ENCODE data around the gene PLEKHG7.
A peak's percentile ranks its signal among the peaks of the same experiment; 100 is the strongest.
"Not testable (repeated sequence)": the region's sequence is repeated elsewhere in the genome, so short reads cannot be mapped to it uniquely, and the experiment has no call there.

PLEKHG7 gene, protein sequence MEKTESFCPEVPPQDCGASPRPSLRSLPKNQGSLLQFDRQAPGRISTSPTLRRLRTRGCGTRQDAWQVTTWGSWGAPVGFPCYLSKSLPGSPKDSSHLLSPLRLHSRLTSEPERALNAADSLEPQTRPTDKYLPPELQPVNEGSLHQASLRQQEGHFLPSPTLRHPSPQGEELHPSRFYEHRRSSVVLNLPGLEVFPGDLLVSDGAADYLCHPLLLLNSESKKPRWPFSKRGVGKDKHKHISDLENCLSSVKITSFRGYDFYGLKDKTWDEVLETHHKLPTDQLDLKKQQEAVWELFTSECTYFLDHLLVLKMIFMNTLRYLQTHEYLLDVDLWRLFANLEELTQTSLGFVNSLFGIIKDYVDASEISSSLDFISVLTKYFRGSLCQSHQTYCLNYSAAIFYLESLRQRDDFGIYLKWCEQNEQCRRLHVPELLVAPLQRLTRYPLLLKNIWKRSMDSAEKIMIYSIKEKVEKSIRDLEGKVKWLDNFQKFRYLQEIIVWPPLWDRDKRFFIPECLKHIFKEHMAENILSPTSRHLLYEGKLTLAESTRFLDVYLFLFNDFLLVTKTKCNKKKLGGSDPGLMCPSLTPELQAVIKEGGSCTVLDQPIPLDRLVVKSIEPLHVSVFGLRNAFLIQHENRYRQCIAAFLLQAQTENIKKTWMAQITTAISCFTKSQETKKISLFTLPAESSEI

DNA sequence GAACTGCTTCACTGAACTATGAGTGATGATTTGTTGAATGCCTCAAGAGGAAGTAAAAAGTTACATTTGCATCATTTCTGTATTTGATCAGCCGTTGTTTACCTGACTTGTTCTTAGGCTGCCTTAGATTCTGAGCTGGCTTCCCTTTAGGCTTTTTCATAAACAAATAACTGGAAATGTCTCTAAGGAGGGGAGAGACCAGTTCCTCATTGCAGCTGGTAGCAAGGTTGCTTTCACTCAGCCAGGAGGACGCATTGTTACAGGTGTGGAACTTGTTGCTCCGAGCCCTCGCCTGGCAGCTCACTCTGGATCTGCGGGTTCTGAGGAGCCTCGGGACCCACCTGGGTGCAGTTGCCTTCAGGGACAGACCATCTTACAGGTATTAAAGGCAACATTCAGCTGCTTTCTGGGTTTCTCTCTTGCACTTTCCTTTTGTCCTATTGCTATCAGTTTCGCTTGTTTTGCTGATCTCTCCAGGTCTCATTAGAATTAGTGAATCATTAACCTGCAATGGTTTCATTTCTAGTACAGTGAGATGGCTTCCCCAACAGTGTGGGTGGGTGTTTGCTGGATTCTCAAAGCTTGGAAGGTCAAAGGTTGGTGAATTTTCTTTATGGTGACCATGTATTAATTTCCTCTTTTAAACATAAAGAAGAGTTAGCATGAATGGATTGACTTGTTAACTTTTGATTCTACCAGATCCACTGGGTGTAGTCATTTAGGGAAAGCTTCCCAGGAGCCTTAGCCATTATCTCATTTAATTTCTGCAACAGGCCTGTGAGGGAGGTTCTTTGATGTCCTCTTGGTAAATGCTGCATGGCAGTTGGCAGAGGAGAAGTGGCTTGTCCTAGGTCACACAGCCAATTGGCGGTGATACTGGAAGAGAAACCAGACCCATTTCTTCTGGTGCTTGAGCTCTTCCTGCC lies at the start of gene PLEKHG7:
TSS of gene PLEKHG7 (plus strand) at position 236 of the 926 bp plus-strand sequence. CDS start 3,643 bp downstream, outside the sequence.
- DNase-seq (ENCODE audit: low spot score), result peak; percentile 71

DNA sequence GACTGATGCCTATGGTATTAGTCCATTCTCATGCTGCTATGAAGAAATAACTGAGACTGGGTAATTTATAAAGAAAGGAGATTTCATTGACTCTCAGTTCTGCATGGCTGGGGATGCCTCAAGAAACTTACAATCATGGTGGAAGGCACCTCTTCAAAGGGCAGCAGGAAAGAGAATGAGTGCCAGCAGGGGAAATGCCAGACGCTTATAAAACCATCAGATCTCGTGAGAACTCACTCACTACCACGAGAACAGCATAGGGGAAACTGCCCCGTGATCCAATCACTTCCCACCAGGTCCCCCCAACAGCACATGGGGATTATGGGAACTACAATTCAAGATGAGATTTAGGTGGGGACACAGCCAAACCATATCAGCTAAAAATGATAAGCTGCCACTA lies 48.5 kb upstream of the PLEKHG7 start:
- DNase-seq (ENCODE audit: low spot score), result not testable (repeated sequence)

DNA sequence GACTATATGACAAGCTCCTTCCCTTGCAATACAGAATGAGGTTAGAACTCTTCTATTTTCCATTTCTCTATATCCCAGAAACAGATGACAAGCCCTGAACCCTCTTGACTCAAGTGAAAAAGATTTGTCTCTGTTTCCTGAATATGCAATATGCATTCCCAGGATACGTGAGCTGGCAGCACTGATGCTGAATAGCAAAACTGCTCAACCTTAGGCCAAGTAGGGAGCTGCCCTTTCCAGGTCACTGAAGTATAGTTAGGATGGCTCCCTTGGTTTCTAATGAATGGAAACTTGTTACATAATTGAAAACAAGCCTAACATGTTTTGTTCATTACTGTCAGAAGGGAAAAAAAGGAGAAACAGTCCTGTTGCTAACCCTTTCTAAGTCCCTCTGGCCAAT lies 47.9 kb upstream of the PLEKHG7 start:
- peak; percentile 53 for DNase-seq (ENCODE audit: low spot score)

DNA sequence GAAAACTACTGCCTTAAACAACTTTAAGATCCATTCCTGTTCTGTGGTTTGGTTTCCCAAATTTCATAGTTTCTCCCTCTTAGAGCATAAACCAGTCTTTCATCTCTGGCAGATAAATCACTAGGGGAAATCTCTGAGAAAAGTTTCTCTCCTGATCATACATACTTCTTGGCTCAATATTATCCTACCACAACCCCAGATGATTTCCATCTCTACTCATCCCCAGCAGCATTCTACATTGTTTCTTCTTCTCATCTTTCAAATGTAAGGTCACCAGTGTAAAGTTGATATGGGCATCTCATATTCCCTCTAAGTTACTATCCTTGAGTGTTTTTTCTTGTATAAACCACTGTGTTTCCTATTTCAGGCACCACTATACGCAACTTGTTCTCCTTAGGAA lies 45.9 kb upstream of the PLEKHG7 start:
- no peak for DNase-seq (ENCODE audit: low spot score)

DNA sequence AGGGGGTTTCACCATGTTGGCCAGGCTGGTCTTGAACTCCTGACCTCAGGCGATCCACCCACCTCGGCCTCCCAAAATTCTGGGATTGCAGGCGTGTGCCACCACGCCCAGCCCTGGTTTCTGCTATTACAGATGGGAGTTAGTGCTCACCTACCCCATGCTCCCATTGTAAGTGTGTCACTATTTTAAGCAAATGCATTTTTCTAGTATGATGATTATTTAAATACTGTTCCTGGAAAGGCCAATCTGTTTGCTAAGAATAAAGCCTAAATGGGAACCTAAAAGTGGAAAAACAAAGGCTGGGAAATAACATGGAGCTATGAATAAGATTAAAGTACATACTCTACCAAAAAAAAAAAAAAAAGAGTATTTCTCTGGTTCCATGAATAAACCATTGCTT lies 45.0 kb upstream of the PLEKHG7 start:
- no peak for DNase-seq (ENCODE audit: low spot score)

DNA sequence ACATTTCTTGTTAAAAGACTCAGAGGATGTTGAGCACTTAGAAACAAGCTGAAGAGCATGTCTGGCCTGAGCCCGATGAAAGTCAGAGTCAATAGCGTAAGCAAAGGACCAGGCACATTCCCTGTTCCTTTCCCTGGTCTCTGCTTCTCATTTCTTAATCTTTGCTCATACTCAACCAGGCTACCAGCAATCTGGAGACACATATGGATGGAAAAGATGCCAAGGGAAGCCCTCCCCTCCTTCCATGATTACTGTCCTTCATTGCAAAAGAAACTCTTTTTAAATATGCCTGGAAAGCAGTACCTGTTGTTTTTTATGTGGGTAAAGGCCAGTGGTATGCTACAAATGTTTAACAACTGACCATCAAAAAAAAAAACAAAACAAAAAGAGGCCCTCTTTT lies 44.2 kb upstream of the PLEKHG7 start:
- no peak for DNase-seq (ENCODE audit: low spot score)

DNA sequence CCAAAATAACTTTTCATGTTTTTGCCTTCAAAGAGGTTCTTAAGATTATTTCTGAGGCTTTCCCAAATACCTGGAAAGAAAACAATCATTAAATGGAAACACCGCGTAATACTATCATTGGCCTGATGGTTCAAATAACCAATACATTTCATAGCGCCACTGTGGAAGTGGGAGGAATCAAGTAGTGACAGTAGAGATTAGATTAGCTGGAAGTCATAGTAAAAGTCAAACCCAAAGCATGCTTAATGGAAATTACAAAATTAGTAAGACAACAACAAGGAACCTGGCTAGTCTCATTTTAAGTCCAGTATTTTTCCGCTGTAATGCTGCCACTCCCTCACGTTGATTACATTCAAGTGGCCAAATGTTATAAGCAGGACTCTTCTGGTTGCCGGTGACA lies 41.5 kb upstream of the PLEKHG7 start:
- DNase-seq (ENCODE audit: low spot score), result no peak

DNA sequence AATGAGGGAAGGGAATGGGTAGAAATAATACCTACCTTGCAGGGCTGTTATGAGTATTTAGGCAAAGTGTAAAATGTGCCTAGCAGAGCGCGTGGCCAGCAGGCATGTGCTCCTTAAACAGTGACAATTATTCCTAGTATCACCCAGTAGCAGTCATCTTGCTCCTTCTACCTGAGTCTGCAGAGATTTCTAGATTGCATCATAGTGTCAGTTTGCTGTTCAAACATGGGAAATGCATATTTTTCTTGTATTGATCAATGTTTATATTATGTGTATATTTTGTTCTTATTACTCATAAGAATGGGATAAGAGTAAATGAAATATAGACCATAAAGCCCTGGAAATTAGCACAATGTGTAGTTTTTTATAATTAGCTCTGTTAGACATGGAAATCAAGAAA lies 37.3 kb upstream of the PLEKHG7 start:
- no peak for DNase-seq (ENCODE audit: low spot score)

DNA sequence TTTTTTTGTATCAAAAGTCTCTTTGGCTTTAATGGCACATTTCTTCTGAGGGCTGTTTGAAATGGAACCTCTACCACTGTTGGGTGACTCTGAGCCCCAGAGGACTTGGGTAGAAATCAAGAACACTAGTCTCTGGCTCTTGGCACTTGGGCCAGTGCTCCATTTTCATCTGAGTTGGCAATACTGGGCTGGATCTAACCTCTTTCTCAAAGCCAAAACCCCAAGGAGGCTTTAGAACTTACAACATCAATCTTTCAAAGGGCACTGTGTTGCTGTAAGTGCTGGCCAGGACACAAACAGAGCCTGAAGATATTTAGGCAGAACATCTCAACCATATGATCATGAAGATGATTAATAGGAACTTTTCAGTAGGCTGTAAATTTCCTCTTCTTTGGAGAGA lies 34.0 kb upstream of the PLEKHG7 start:
- DNase-seq (ENCODE audit: low spot score), result no peak

DNA sequence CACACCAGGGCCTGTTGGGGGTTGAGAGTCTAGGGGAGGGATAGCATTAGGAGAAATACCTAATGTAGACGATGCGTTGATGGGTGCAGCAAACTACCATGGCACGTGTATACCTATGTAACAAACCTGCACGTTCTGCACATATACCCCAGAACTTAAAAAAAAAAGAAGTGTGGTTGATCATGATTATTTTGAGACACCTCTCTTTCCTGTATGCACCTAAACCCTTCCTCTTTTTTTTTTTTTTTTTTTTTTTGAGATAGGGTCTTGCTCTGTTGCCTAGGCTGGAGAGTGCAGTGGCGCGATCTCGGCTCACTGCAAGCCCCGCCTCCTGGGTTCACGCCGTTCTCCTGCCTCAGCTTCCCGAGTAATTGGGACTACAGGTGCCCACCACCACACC lies 31.3 kb upstream of the PLEKHG7 start:
- not testable (repeated sequence) for DNase-seq (ENCODE audit: low spot score)

DNA sequence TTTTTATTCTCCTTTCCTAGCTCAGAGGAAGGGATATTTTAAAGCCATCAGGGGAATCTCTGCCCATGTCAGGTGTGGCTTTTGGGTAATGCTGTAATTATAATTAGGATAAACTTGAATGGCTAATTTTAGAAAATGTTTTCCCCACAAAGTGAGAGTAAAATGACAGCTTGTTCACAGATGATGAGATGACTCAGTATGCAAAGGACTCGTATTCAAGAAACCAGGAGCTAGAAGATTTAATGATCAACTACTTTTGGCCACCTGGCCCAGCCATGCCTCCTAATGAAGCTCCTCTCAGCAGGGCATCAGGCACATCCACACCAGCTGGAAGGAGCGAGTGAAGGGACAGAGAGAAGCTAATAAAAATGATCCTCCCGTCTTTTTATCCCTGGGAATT lies 29.0 kb upstream of the PLEKHG7 start:
- DNase-seq (ENCODE audit: low spot score), result no peak

DNA sequence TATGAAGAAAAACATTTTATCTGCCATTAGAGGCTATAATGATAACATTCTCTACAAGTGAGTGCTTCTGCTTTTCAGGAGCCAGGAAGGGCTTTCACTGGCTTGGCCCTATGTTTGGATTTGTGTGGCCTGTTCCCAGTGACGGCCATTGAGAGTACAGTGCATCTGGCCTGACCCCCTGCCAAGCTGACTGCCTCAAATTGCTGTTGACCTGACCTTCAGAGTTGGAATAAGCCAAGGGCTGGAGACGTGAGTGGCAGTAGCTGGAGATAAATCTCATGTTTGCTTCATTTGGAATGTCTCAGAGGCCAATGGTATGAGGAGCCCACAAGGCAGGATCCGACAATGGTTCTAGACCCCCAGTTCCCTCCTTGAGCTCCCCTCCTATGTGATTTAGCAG lies 28.3 kb upstream of the PLEKHG7 start:
- DNase-seq (ENCODE audit: low spot score), result no peak

DNA sequence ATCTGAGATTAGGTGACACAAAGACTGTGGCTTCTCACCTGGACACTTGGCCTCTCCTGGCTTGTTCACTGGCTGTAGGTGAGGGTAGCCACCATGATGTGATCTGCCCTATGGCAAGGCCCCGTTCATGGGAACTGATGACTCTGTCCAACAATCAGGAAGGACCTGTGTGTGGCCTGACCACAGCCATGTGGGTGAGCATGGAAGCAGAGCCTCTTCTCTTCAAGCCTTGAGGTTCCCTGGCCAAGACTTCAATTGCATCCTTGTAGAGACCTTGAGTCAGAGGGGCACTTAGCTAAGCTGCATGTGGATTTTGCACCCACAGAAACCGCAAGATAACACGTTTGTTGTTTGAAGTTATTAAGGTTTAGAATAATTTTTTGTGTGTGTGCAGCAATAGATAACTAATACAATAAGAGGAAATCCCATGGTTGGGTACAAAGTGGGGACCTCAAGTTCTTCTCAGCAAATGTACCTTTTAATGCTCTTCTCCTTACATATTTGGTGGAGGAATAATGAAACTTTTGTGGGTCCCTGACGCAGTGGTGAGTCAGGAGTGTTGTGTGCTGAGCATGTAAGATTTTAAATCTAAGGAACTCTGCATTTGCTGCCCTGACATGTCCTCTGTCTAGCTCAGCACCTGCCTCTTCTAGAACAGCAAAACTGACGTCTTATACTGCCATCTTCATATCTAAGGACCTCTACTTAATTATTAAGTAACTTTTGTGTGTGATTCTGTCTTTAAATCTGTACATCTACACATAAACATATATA lies 27.5 kb upstream of the PLEKHG7 start:
- no peak for DNase-seq (ENCODE audit: low spot score)

DNA sequence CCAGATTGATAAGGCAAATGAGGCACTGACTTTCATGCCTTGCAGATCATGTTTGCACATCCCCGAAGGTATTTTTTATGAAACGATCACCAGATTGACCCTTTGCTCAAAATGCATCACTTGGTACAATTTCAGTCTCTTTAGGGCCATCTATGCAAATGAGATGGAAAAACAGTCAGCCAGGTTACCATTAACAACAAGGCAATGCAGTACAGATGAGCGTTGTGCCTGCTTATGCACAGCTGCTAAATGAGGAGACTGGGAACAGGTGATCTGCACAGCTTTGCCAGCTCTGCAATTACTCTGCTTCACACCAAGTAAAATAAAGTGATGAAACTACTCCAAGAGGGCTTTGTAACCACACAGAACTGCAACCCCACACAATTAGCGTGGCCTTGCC lies 26.1 kb upstream of the PLEKHG7 start:
- no peak for DNase-seq (ENCODE audit: low spot score)

DNA sequence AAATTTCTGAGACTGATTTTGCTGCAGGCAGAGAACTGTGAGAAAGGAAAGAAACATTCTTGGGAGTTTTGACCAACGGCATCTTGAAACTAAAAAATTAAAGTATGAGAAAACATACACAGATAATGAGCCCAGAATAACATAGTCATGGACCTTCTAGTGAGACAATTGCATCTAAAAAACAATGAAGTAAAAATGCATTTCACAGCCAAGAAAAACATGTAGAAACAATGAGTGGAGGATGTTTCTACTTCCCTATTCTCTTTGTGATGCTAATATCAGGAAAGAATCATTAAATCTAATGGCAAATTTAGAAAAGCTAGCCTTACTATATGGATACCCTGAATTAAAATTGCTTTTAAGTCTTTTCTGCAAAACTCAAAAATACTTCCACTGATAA lies 12.2 kb upstream of the PLEKHG7 start:
- DNase-seq (ENCODE audit: low spot score), result no peak

DNA sequence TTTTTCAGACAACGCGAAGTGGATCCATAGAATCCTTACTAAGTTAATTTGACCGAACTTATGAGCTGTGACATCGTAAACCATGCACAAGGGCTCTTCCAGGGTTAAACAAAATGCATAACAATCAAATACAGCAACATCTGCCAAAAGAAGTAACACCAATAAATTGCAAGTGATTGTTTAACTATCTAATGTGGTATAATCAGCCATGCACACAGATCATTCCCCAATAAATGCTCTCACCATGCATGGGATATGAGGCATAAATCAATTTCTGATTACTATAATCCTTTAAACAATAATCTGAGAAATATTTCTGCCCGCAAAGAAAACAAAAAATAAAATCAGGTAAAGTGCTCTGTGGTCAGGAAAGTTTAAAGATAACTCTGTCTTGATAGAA lies 7.7 kb upstream of the PLEKHG7 start:
- no peak for DNase-seq (ENCODE audit: low spot score)

DNA sequence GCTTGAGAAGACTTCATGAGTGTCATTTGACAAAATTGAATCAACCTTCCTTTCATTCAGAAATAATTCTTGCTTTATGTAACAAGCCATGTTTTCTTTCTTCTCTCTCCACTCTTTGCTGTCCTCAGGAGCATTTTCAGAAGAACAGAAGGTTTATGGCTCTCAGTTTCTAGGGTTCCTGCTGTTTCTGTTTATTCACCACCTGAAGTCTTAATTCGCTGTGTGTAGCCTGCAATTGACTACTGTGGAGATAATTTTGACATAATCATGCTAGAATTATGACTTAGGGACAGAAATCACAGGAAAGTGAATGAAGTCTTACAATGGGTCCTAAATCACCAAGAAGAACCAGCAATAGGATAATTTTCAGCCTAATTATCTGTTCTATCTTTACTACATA lies 7.2 kb upstream of the PLEKHG7 start:
- DNase-seq (ENCODE audit: low spot score), result no peak

DNA sequence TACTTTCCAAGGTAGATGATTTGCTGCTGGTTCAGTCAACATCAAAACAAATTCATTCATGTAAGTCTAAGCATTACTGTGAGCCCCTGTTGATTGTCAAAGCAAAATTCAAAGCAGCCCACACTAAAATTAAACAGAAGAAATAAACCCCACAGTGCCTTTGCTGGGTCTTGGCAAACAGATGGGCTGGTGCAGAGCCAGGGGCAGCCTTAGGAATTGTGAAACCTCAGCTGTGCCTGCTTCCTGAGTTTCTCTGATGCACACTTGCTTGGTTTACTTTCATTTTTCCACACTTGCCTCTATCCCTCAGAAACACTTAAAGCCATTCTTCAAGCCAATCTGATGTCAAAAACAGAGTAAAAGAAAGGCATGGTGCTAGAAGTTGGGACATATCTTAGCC lies 6.6 kb upstream of the PLEKHG7 start:
- no peak for DNase-seq (ENCODE audit: low spot score)

DNA sequence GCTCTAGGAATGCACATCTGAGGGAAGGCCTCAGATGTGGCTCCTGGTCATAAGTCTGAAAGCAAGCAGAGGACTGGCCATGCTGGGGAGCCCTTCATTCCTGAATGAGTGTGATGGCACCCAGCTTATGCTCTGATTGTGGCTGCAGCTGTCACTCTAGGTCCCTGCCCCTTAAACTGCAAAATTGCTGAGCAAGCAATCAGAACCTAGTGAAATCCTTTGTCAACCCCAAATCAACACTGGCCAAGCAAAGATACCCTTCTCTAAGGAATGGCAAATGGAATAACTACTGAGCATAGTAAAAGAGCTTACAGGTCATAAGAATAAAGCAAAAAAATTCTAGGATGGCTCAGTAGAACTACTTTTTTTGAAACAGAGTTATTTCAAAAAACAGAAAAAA lies 4.3 kb upstream of the PLEKHG7 start:
- no peak for DNase-seq (ENCODE audit: low spot score)

DNA sequence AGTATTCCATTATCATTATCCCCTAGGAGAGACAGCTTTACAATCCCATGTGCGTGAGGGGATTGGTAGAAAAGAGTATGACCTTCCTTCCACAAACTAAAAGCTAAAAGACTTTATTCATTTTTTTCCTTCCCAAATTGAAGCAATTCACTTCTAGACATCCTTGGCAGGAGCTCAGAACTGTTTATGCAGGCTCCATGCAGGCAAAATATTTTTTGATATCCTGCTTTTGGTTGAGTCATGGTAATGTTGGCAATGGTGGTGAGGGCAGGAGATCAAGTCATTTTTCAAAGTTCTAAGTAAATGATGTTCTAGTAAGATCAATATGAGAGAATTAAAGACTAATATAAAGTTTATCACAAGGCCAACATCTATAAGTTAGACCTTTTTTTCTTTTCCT lies 1.3 kb upstream of the PLEKHG7 start:
- DNase-seq (ENCODE audit: low spot score), result no peak

DNA sequence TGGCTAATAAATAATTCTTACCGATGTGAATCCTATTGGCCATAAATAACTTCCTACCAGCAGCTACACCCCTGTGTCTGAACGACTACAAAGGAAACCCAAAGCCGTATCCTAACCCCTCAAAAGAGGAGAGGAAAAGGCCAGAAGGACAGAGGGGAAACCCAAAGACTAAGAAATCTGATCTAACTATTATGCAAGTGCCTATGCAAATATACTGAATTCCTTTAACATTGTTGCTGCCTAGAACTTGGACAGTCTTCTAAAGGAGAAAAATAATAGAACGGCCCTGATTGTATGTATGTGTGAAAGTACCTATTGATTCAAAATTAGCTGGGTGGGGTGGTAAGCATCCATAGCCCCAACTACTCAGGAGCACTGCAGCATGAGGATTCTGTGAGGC lies 997 bp downstream of the PLEKHG7 start:
- no peak for DNase-seq (ENCODE audit: low spot score)

DNA sequence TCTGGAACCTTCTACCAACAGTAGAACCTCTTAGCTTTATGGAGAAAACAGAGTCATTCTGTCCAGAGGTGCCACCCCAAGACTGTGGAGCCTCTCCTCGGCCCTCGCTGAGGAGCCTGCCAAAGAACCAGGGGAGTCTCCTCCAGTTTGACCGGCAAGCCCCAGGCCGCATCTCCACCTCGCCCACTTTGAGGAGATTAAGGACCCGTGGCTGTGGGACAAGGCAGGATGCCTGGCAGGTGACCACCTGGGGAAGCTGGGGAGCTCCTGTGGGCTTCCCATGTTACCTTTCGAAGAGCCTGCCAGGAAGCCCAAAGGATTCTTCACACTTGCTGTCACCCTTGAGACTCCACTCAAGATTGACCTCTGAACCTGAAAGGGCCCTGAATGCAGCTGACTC lies 3.8 kb downstream of the PLEKHG7 start:
- no peak for DNase-seq (ENCODE audit: low spot score)
